CD4-positive, alpha-beta T cell treated with Interleukin-2 at 100 ng/mL for 4 hours (primary cell): Measurements from ENCODE around the gene PILRA.
A peak's percentile ranks its signal among the peaks of the same experiment; 100 is the strongest.
"Not testable (repeated sequence)": the region's sequence is repeated elsewhere in the genome, so short reads cannot be mapped to it uniquely, and the experiment has no call there.

Experiments
- DNase-seq: peaks from one replicate; pipeline ENCODE4 v3.0.0-alpha.2; 2020; ENCODE audit warnings: low spot score

PILRA gene

DNA sequence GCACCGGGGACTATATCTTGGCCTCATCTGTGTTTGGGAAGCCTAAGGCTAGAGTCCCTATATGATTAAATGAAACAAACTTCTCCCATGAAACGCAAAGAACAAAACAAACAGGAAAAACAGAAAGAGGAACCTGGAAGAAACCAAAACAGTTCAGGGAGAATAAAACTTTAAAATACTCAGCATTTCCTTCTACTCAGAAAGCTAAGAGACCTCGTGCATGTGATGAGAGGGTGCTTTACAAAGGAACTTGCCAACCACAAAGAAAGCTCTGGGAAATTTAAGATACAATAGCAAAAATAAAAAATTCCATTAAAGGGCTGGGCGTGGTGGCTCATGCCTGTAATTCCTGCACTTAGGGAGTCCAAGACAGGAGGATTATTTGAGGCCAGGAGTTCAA lies 6.9 kb downstream of the PILRA start:
- DNase-seq, result no peak

GRCh38 chr7:100381531-100382233 lies 8.4 kb downstream of the PILRA start:
- not testable (repeated sequence) for DNase-seq

DNA sequence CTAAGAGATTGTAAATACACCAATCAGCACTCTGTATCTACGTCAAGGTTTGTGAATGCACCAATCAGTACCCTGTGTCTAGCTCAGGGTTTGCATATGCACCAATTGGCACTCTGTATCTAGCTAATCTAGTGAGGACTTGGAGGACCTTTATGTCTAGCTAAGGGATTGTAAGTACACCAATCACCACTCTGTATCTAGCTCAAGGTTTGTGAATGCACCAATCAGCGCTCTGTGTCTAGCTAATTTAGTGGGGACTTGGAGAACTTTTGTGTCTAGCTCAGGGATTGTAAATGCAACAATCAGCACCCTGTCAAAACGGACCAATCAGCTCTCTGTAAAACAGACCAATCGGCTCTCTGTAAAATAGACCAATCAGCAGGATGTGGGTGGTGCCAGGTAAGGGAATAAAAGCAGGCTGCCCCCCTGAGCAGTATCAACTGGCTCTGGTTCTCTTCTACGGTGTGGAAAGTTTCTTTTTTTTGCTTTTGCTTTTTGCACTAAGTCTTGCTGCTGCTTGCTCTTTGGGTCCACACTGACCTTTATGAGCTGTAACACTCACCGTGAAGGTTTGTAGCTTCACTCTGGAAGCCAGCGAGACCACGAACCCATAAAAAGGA lies 9.1 kb downstream of the PILRA start:
- not testable (repeated sequence) for DNase-seq

DNA sequence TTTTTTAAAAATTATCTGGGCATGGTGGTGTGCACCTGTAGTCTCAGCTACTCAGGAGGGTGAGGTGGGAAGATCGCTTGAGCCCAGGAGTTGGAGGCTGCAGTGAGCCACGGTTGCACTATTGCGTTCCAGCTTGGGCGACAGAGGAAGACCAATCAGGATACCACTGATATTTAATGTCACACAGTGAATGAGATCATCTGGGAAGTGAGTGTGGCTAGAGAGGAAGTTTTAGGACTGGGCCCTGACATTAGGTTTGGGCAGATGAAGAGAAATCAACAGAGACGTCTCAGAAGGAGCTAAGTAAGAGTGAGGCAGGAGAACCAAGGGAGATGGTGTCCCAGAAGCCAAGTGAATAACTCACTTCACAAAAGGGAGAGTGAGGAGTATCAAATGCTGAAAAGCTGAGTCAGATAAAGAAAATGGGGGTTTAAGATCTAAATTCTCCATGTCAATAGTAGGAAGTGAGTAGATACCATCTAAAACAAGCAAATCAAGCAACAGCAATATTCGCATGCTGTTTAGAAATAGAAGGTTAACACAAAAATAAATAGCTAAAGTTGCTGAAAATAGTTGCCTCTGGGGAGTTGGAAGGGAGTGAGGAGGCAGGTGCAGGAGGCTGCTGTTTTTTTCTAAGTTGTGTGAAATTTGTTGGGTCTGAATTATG lies 11.5 kb downstream of the PILRA start:
- DNase-seq, result no peak

DNA sequence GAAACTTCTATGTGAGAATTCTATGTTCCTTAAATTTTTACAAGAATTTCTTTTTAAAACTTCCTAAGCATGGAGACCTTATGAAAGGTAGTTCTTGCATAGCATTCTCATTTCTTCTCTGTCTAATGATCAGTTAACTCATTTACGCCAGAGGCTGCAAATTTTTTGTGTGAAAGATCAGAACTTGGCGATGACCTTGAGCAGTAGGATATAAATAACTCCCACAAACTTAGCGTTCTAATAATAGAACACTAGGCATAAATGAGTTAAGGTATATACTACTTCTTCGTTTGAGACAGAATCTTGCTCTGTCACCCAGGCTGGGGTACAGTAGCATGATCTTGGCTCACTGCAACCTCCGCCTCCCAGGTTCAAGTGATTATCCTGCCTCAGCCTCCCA lies 13.7 kb downstream of the PILRA start:
- DNase-seq, result no peak

DNA sequence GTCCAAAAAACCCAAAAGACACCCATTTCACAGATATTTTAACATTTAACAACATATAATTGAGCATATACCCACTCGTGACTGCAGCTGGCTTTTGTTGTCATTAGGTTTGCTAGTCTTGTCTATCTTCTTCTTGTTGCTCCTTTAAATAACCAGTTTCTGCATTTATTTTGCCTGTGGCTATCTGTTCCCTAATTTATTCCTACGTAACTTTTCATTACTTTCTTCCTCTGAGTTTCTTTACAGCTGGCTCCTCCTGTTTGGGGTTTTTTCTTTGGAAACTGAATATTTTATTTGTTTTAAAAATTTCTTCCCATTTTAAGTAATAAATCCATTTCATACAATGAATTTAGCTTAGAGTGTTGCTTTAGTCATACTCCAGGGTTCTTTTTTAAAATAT lies 14.4 kb downstream of the PILRA start:
- no peak for DNase-seq

GRCh38 chr7:100389437-100390088 lies 16.3 kb downstream of the PILRA start:
- no peak for DNase-seq

DNA sequence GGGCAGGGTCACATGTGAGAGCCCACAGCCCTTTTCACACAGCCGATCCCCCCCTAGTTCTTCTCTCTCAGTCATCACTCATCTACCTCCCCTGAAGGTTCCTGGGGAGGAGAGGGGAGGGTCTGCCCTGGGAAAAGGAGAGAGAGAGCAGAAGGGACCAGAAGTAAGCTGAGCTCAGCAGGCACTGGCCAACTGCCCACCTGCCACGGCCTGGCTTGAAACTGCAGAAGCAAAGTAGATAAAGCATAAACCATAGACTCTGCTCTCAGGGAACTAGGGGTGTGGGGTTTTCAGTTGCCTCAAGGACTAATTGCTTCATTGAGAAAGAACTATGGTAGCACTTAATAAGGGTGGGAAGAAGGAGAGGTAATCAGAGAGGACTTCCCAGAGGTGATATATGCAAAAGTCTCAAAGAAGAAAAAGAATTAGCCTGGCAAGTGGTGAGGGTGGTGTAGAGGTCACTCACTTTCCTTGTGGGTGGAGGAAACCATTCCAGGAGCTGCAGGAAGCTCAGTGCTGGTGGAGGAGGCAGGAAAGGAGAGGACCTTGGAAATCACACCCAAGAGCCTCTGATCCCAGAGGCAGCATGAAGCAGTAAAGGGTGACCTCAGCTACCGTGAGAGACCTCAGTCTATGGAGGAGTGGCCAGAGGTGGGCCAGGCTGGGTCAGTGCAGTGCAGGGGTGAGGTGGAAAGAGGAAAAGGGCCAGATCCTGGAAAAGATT lies 17.2 kb downstream of the PILRA start:
- DNase-seq, result no peak

DNA sequence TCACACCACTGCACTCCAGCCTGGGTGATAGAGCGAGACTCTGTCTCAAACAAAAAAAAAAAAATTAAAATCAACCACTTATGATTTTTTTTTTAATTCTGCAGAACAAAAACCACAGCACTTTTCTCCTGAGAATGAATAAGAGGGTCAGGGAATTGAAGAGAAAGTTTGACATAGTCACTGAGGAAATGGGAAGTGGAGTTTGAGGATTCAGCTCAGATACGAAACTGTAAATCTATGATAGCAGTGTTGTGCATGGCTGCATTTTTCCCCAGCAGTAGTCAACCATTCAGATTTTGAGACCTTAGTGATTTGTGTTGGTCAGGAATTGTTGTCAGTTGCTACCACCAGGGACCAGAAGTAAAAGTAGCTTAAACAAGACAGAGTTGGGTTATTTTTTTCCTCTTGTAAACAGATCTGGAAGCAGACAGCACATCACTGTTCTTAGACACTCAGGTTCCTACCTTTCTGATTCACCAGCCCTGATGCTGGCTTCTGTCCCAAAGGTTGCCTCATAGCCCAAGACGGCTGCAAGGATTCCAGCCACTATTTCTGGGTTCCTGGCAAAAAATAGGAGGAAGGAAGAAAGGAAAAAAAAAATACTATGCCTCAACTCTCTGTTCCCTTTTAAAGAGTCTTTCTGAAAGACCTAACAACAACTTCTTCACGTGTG lies 20.1 kb downstream of the PILRA start:
- no peak for DNase-seq

DNA sequence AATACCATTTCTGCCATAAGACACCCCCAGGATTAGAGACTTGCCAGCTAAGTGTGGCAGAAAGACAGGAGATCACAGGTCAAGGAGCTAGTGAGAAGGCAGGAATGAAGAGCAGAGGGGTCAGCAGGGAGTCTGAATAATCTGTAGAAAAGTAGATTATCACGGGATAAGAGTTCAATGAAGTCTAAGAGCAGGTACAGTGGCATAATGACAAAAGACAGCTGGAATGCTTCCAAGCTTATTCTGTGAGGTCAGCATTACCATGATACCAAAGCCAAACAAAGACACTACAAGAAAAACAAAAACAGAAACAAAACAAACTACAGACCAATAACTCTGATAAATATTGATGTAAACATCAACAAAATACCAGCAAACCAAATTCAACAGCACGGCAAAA lies 20.8 kb downstream of the PILRA start:
- DNase-seq, result no peak

DNA sequence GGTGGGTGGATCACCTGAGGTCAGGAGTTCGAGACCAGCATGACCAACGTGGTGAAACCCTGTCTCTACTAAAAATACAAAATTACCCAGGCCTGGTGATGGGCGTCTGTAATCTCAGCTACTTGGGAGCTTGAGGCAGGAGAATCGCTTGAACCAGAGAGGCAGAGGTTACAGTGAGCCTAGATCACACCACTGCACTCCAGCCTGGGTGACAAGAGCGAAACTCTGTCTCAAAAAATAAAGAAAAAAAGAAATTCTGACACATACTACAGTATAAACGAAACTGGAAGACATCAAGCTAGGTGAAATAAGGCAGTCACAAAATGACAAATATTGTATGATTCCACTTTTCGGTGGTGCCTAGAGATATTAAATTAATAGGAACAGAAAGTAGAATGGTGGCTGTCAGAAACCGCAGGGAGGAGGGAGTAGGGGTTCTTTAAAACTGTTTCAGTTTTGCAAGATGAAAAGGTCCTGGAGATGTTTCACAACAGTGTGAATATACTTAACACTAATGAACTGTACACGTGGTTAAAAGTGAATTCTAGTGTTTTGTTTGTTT lies 23.2 kb downstream of the PILRA start:
- peak; percentile 58 for DNase-seq

- no peak for DNase-seq
Observed at GRCh38 chr7:100397315-100398081, 24.2 kb downstream of the PILRA start.

- DNase-seq, result no peak
Observed at GRCh38 chr7:100398239-100398638, 25.0 kb downstream of the PILRA start.

- DNase-seq, result no peak
Observed at GRCh38 chr7:100400041-100400440, 26.8 kb downstream of the PILRA start.

DNA sequence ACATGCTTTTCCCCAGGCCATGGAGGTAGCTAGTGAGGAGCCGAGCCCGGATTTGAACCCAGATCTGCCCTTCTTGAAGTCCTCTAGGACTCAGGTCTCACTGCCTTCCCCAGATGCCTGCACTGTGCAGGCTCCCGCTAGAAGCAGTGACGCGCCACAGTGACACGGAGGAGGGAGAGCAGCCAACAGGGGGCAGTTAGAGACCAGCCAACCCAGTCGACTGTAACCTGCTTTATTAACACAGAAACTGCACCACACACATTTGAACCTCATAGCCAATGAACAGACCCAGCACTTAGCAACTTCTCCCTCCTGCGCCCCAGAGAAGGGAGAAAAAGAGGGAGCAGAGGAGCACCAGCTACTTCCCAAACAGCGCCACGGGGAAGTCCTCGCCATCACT lies 27.4 kb downstream of the PILRA start:
- DNase-seq, result no peak

- DNase-seq, result no peak
Observed at GRCh38 chr7:100401811-100402210, 28.5 kb downstream of the PILRA start.

DNA sequence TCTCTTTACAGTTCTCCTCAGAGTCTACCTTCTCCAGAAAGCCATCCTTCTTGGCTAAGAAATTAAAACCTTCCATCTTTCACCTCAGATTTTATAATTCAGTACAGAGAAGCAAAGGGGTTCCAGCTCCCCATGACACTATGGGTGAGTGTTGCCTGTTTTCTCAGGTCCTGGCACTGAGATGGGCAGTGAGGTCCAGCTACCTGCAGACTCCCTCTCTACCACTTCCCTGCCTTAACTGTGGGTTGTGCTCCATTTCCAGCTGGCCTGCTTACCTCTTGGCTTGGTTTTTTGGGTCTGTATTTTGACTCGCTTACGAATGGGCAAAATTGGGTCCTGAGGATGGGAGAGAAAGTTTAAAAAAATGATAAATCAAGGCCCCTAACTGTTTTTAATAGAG lies 29.0 kb downstream of the PILRA start:
- DNase-seq, result no peak

DNA sequence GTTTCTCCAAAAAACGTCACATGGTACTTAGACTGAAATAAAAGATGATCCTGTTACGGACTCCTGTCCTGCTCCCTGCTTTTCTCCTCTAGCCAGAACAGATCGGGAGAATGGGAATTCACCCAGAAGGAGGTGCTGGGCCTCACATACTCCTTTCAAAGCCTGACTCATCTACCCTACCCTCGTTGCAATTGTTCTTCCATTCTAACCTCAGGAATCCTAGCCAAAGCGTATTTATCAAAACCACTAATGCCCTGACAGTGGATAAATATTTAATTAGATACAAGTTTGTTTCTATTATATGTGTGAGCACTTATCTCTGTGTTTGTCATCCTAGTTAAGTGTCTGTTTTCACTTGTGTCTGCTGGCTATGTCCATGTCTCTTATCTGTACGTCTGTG lies 33.5 kb downstream of the PILRA start:
- no peak for DNase-seq

DNA sequence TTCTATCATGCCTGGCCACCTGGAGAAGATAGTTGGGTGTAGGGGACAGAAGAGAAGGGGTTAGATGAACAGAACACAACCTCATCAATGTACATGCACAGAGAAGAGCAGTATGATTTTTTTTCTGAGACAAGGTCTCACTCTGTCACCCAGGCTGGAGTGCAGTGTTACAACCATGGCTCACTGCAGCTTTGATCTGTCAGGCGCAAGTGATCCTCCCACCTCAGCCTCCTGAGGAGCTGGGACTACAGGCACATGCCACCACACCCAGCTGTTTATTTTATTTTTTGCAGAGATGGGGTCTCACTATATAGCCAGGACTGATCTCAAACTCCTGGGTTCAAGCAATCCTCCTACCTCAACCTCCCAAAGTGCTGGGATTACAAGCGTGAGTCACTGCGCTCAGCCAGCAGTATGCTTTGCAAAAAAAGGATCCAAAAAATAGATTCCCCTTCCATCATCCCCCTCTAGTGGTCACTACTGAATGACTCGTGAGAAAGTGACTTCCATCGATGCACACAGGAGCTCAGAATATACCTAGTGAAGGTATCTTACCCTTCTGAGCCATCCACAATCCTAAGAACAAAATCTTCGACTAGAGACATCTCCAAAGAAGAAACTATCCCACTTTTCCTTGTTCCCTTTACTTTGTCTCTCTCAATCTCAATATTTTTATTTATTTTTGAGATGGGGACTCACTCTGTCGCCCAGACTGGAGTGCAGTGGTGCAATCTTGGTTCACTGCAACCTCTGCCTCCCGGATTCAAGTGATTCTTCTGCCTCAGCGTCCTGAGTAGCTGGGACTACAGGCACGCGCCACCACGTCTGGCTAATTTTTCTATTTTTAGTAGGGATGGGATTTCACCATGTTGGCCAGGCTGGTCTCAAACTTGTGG lies 34.2 kb downstream of the PILRA start:
- DNase-seq, result peak; percentile 76

- no peak for DNase-seq
Observed at GRCh38 chr7:100411101-100411500, 37.8 kb downstream of the PILRA start.
